CD1c-positive myeloid dendritic cell (primary cell): ENCODE measurements around the gene DYSF.

Experiments used
- DNase-seq: peaks from one replicate; pipeline ENCODE4 v3.0.0-alpha.2; 2016; ENCODE audit errors: extremely low spot score

The DYSF gene

DNA sequence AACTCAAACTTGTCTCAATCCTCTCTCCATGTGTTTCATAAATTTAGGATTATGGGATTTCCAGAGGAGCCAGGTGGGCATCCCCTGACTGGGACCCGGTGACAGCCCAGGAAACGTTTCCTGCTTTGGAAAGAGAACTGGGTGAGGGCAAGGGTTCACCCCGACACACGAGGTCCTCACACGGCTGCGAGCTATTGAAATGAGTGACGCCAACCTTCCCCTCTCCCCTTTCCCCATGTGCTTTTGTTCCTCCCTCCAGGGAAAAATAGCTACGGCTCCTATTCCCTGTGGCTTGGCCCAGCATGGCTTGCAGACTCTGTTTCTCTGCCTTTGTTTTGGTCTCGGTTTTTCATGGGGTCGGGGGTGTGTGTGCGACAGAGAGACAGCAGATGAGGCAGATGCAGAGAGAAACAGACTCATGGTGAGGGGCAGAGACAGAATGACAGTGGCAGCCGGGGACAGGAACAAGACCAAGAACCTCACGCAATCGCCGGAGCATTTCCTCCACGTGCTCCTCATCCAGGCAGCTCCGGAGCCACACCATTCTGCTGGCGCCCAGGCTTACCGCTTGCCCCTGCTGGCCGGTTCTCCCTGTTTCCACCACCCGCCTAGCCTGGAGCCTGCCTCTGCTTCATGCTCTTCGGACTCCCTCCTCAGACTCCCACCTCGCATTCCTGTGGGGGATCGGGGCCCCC, 238.5 kb downstream of the DYSF start:
- no peak for DNase-seq

DNA sequence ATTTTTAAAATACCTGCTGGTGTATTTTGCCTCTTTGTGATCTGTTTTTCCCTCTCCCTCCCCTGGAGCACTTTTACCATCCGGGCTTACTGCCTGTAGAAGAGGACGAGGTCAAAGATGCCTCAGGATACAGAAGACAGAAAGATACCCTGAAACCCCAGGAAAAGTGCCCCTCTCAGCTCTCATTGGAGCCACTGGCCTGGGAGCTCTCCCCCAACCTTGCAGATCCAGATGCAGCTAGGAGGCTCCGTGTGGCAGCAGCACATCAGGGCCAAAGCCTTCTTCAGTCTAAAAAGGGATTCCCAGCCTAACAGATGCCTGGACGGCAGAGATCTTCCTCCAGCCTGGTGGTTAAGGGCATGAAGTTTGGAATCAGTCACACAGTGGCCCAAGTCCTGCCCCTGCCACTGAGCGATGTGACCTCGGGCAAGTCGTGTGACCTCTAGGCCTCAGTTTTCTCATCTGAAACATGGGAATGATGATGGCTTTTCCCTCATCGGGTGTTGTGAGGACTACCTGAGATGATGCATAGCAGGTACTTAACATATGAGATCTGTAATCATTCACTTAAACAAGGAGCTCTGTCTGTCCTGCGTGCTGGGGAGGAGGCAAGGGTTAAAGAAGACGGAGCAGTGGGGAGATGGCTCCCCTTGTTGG, 239.4 kb downstream of the DYSF start:
- DNase-seq = no peak

DNA sequence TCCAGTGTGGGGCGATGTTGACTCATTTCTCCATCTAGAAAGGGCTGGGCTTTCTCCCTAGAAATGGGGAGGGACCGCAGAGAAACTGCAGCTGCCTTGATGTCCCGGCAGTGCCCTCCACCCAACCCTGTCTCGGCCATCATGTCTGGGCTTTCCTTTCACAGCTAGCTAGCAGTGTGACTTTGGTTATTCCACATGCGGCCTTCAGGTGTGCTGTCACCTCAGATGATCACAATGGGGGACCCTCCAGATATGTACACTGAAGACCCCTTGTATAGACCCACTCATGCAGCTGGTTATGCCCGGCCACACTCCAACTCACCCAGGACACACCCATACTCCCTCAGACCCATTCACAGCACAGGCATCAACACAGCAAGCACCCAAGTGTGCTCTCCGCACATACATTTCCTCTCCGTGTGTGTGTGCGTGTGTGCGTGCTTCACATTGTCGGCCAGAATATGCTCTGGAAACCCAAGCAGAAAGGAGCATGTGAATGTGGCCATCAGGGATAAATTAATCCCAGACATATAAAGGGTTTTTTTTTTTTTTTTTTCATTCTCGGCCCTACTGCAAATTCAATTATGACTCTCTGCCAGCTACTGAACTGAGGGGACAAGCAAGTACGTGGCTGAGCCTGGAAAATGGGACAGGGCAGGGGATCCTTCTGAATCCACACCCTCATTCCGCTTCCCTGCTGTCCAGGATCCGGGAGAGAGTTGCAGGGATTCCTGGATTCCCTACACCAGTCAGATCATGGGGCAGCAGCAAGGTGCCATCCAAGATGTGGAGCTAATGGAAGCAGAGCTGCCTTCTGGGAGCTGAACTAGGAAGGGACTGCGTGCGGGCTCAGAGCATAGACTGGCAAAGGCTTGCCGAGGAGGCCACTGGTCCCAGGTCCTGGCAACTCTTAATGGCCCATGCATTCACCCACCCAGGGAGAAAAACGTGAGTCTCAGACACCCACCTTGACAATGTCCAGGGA, 240.2 kb downstream of the DYSF start:
- no peak for DNase-seq

DNA sequence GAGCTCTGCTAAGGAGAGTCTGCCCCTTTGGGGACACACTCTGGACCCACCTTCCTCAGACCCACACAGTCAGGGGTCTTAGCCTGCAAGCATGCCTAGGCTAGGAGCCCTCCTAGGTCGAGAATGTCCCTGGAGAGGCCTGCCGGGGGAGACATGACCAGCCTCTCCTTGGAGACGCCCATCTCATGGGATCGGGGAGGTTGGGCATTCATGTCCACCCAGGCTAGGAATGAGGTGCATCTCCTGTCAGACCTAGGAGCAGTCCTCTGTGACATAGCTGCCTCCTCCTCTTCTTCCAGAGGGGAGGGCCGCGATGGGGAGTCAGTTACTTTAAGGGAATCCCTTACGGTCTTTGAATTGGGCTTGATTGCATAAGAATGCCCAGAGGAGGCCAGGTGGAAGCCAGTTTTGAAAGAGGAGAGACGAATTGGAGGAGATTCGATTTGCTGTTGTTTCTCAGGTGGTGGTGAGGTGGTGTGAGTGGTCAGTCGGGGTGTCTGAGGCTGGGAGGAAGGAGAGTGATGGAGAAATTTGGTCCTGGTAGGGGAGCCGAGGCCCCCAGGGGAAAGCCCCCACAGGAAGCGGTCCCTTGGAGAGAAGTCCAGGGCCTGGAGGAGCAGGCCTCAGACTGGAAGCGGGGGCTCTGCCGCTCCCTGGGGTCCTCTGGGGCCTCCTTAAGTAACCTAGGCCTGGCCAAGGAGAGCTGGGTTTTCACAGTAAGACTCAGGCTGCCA, 241.3 kb downstream of the DYSF start:
- no peak for DNase-seq

DNA sequence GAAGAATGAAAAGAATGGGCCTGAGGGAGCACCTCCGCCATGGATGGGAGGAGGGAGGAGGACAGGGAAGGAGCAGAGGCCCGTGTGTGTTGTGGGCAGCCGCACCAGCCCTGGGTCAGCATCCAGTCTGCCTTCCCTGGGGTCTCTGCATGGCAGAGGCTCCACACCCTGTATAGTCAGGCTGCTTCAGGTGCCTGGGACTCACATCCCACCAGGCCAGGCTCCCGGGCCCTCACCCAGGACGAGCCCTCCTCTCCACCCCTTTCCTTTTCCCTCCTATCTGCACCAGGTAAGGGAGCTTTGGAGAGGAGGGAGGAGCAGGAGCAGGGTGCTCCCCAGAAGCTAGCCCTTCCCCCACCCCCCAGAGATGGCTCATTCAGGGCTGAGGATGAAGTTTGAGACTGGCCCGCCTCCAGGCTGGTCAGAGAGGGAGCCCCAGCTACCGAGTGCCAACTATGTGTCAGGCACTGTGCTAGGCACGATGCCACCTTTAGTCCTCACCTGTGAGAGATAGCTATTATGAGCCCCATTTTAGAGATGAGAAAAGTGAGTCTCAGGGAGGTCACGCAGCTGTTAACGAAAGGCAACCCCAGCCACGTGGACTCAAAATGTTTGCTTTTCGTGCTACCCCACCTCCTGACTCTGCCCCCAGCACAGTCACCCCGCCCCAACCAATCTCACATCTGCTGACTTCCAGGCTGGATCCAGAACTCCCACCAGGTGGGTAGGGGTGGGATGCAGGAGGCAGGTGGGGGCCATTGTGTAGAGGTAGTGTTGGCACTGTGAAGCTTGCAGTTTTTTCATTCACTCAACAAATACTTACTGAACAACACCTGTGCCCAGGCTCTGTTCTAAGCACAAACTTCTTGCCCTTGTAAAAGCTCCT, 242.1 kb downstream of the DYSF start:
- no peak for DNase-seq

DNA sequence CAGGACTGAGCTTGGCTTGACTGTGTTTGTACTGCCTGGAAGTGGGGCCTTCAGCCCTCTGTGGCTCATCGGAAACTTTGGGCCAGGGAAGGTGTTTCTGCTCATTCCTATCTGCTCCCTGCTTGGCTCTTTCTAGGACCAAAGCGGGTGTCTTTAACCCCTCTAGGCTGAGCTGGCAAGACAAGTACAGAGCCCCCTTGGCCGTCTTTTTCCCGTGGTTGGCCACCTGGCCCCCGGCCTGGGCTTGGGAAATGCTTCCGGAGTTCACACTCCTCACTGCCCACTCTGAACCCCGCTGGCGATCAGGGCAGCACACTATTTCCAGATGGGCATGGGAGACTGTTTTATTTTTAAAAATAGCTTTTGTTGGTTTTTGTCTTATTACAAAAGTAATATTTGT, 243.0 kb downstream of the DYSF start:
- no peak for DNase-seq

DNA sequence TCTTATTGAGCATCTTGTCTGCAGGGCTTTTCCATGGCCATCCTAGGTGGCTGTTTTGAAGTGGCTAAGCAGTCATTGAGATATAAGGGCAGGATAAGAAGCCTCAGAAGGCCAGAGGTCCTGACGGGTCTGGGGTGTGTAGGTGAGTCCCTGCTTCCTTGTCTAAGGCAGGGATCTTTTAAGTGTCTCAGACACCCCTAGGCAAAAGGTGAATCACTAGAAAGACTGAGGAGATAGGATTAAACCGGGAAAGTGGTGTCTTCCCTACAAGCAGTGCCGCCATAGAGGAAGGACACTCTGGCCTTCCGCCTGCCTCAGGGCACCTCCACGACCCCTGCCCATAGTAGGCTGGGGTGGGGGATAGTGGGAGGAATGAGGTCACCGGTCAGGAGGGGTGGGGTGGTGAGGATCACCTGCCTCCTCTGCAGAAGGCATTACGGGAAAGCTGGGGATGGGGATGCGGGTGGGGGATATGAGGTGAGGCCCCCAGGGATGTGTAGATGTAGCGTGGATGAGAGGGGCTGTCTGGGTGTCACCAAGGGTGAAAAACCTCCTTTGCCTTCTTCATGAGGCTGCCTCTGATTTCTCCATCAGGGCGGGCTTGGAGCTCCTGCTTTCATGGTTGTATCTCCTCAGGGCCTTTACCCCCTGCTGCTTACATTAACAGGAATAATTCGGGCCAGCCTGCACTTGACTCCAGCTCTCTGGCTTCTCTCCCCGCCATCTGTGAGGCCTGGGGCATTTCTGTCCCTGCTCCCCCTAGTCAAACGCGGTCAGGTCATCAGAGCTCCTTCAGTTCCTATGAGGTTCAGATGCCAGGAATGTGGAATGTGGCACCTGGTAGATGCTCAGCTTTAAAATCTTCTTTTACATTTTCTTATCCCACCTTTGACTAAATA, 244.0 kb downstream of the DYSF start:
- no peak for DNase-seq

DNA sequence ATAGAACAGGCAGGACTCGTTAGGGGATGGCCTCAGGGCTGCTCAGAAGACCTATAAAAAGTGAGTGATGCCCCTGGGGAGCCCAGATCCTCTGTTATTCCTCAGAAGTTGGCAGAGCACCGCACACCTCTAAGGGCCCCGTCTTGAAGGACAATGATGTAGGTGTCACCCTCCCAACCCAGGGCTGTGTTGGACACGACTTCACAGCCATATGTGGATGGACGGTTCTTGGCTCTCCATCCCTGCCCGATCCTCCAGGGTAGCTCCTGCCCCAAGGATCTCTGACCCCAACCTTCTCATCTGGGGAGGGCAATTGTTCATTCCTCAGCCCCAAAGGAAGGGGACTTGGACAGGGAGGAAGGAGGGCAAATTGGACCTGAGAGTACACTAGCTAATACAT, 246.1 kb downstream of the DYSF start:
- no peak for DNase-seq

DNA sequence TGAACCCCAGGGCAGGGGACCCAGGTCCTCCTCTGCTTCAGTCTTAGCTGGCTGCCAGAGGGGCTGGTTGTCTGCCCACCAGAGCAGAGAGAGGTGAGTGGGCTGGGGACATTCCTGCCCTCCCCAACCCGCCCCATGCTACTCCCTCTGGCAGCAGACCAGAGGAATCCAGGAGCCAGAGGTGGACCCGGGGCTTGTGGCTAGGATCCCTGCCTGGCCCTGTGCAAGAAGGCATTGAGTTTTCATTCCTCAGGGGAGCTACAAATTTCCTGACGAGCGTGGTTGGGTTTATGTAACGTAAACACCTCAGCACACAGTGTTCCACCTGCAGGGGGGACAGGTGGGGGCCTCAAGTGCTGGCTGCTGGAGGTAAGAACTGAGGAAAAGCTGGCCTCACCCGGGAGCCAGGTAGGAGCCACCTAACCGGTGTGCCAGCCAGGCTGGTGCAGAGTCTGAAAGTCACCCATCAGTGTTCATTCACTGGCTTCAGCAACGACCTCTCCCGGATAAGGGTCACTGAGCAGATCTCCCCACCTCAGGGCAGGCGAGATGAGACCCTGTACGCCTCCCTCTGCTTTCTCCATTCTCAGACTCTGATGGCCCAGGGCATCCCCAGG, 246.8 kb downstream of the DYSF start:
- DNase-seq = no peak

DNA sequence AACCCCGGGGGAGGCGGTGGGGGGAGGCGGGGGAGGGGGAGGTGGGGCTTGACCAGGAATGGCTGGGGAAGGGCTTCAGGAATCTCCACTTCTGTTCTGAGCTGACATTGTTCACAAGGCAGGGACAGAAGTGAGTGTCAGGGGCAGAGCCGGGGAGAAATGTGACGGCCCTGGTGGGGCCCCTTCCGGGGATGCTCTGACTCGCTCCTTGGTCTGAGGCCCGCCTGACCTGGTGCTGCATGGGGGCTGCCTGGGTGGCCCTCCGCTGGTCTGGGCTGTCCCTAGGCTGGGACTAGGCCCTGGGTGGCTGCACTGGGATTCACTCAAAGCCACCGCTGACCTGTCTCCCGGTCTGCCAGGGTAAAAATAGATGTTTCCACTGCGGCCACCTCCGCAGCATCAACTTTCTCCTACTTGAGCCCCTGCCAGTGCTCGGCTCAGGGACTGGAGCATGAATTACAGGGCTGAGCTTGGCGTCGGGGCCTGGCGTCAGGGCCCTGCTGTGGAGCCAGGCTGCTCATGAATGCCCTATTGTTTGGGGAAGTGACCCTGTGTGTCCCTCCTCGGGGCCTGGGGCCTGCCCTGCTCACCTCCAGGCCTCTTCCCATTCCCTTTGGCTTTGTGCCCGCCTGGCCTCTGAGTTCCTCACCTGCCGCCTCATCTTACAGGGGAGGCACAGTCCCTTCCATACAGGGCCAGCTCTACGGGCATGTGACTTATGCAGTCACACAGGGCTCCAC, 247.5 kb downstream of the DYSF start:
- no peak for DNase-seq

DNA sequence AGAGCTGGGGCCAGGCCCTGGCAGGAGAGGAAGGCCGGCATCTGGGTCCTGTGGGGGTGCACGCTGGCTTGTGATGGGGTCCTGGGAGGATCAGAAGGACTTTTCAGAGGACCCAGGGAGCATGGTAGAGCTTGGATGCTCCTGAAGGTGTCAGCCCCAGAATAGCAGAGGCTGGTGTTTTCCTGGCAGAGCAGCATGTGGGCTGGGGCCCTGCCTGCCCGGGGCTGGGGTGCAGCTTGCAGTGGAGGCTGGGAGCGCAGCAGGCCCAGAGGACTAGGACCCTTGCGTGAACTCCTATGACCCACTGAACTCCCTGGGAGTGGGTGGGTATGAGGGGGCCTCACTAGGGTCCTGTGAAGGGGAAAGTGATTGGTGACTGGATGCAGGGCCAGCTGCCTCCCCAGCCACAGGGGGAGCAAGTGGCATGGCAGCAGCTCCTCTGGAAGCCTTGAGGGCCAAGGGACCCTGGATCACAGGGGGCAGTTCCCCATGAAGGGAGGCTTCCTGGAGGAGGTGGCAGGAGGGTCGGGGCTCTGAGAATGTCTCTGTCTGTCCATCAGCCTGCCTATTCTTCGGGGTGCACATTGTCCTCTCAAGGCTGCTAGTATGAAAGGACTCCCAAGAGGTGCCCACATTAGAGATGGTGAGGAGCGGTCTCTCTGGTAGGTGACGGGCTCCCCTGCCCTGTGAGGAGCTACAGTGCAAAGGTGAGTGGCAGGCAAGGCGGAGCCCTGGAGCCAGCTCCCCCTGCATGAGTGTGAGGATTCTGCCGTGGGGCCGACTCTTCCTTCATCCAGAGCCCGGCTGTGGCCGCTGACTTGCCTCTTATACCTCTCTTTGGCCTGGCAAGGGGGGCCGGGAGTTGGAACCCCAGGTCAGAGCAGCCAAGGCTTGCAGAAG, 249.0 kb downstream of the DYSF start:
- no peak for DNase-seq

DNA sequence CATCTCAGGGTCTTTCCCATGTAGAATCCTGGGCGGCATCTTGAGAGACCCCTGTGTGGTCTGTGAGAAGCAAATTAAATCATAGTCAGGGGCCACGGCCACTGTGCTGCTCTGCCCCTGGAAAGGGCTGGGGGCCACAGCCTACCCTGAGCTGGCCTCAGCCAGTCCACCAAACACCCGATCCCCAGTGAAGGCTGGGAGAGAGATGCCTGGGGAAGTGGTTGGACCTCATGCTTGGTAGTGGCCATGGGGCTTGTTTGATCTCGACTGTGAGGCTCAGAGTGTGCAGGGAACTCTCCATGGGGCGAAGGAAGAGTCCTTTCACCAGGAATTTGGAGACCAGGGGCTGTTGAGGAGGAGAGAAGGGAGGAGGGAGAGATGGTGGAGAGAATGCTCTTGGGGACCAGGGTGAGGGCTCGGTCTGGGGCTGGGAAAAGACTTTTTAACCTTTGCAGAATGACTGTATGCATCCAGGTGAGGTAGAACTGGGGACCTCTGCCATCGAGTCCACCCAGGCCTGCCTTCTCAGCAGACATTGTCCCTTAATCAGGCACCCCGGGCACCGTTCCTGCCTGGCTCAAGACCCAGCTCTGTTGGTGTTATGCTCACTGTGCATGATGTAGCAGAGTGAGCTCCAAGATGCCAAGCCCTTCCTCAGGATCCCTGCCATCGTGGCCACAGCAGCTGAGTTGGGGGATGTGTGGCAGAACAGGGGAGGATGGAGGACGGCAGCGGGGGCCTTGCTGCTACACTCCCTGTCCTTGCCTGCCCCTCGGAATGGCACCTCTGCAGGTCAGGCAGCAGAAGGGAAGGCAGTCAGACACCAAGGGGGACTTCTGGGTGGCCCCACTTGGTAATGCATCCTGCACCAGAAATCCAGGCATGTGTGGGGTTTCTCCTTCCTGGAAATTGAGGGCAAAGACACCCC, 249.9 kb downstream of the DYSF start:
- DNase-seq = no peak

DNA sequence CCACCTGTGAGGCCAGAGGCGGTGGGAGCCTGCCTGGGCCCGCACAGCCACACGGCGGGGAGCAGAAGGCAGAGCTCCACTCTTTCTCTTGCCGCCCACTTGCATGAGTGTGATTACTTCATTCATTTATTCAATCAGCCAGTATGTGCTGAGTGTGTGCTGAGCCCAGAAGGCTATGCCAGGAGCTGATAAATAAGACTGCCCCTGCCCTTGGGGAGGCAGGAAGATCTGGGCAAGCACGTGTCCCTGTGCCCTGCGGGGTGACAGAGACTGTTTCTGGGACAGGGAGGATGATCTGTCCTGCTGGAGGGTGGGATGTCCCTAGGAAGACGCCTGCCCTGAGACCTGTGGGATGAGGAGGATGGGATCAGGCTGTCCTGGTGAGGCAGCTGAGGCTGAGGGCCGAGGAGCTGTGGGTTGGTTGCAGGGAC, 250.8 kb downstream of the DYSF start:
- no peak for DNase-seq

DNA sequence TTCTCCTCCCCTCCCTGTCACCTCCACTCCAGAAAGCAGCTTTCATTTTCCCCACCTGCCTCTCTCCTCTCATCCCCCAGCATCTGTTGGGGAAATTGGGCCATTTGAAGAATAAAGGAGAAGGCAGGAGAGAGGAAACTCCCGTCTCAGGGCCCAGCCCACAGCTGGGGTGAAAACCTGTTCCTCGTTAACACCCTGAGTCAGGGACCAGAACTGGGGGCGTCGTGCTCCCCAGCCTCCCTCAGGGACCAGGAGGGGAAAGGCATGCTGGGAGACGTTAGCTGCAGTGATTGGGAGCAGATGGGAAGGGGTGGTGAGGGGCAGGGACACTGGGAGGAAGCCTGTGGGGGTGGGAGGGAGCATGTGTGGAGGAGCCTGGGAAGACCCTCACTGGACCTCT, 251.3 kb downstream of the DYSF start:
- DNase-seq = no peak

DNA sequence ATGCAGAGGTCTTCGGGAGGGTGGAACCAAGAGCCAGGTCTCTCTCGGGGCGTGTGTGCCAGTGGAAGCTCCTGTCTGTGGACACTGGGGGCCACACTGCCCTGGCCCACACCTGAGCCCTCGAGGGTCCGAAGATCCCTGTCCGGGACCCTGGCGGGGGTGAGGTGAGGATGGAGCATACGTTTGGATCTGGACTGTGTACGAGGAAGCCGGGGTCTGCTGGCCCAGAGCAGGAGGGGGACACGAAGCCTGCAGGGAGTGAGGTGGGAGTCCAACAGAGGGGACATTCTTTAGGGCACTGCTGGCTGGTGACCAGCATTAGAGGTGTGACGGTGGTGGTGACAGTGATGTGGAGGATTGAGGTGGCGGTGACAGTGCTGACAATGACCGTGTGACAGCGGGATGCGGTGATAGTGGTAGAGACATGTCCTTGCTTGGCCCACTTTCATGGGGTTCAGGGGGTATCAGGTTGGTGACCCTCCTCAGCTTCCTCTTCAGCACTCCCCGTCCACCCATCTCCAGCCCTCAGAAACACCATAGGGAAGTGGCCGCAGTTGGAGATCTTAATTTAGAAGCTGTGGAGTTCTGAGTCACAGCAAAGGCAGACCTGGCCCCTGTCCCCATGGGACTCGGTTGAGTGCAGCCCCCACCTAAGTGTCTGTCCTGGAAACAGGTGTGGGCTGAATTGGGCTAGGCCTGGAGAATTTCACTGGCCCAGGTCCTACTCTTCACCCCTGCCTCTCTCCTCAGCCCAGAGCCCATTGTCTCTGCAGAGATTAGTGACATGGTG, 252.0 kb downstream of the DYSF start:
- DNase-seq = no peak

DNA sequence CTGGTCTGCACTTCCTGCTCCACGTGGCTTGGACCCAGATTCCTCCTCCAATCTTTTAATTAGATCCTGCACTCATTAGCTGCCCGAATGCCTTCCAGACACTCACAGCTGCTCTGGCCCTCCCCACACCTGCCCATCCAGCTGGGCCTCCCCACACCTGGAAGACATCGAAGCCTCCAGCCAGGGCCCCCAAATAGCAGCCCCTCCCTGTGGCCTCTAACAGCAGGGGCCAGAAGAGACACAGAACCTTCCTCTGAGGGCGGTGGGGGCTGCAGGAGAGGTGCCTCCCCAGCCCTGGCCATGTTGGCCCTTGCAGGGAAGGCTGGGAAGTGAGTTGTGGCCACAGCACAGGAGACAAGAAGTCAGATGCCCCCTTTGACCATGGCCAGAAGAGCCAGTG, 252.8 kb downstream of the DYSF start:
- DNase-seq = no peak
